Measurements from ENCODE around the gene GRIP2. TPM values are rescaled to one million over a fixed set of nuclear protein-coding genes. Genes with fewer than 3 reads are reported as not detected.

GRIP2 gene
- total RNA-seq, 6 experiments from 2014 or later = 0.04 to 0.44 (median 0.33) TPM; not detected in 1

DNA sequence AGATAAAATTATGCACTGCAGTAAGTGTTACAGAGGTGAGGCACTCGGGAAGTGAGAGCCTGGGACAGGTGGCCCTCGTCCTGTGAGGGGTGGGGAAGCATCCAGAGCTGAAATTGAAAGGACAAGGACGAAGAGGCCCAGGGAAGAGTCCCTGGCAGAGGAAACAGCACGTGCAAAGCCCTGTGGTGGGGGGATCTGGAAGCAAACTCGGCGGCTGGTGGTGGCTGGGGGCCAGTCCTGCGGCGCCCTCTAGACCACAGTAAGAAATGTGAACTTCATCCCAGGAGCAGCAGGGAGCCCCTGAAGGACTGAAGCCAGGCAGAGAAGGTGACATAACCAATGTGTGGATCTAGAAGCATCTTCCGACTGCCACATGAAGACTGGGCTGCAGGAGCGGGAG lies 42.8 kb downstream of the GRIP2 start:
- Histone ChIP-seq H3K9me3 (peaks cover 0 to under 1% (median 0%) of the 10 kb centered on the region in 4 donors), H3K36me3 (no peaks in the 10 kb centered on the region), H3K27me3 (no peaks in the 10 kb centered on the region), H3K4me1 (no peaks in the 10 kb centered on the region), H3K27ac (no peak overlapping the region), H3K4me3 (no peak overlapping the region)
- intact Hi-C loops (cut with DNase I) = no loop called here
- TF ChIP-seq, protein P1, sequence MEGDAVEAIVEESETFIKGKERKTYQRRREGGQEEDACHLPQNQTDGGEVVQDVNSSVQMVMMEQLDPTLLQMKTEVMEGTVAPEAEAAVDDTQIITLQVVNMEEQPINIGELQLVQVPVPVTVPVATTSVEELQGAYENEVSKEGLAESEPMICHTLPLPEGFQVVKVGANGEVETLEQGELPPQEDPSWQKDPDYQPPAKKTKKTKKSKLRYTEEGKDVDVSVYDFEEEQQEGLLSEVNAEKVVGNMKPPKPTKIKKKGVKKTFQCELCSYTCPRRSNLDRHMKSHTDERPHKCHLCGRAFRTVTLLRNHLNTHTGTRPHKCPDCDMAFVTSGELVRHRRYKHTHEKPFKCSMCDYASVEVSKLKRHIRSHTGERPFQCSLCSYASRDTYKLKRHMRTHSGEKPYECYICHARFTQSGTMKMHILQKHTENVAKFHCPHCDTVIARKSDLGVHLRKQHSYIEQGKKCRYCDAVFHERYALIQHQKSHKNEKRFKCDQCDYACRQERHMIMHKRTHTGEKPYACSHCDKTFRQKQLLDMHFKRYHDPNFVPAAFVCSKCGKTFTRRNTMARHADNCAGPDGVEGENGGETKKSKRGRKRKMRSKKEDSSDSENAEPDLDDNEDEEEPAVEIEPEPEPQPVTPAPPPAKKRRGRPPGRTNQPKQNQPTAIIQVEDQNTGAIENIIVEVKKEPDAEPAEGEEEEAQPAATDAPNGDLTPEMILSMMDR (IDR thresholded peaks at IDR 0.05) = no peak
- DNase-seq (no peak), ATAC-seq (no peak)
- WGBS (ENCODE audit: insufficient coverage, low coverage, low lambda C conversion rate, missing lambda C conversion rate) = 52% methylated on average over 8 of the region's 10 CpGs

DNA sequence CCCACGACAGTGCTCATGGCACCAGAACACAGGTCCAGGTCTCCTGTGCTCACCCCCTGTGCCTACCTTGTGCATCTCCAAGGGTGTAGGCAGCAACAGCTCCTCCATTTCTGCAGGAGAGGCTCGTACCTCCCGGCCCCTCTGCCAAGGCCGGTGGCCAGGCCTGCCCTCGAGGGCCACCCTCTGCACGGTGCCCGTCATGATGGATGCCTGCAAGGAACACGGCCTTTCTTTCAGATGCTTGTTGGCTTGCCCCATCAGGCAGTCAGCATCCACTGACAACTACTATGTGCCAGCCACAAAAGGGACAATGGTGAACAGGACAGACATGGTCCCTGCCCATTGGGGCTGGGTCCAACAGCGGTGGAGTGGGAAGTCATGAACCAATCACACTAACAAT lies 43.8 kb downstream of the GRIP2 start:
- no peaks in the 10 kb centered on the region for H3K27me3 ChIP-seq
- TF ChIP-seq POLR2A (IDR thresholded peaks at IDR 0.05) = no peak
- TF ChIP-seq, protein P1 (IDR thresholded peaks at IDR 0.05) = no peak
- no peaks in the 10 kb centered on the region for H3K4me1 ChIP-seq
- ATAC-seq = no peak
- no peak for DNase-seq
- WGBS (ENCODE audit: insufficient coverage, low coverage, low lambda C conversion rate, missing lambda C conversion rate) = 80% methylated on average over 1 of the region's 9 CpGs
- no peaks in the 10 kb centered on the region for H3K36me3 ChIP-seq
- no peaks in the 10 kb centered on the region for H3K9me3 ChIP-seq
- intact Hi-C loops (cut with DNase I) = no loop called here
- H3K4me3 ChIP-seq = no peak overlapping the region
- no peak overlapping the region for H3K27ac ChIP-seq

DNA sequence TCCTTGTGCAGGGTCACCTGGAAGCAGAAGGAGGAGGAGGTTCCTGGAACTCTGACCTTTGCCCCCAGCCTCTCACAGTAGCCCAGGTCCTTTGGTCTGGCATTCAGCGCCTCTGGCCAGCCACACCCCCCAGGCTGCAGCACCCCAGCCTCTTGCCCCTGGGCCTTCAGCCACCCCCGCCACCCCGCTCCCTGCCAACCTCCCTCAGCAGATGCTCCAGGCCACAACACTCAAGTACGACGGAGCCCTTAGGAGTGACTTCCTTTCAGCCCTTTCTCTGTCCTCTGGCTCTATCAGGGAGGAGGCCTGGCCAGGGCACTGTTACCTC lies 45.2 kb downstream of the GRIP2 start:
- TF ChIP-seq, protein P1 (IDR thresholded peaks at IDR 0.05) = no peak
- TF ChIP-seq POLR2A (IDR thresholded peaks at IDR 0.05) = no peak
- Histone ChIP-seq H3K27ac (no peak overlapping the region), H3K4me3 (no peak overlapping the region), H3K4me1 (no peaks in the 10 kb centered on the region), H3K9me3 (no peaks in the 10 kb centered on the region), H3K36me3 (no peaks in the 10 kb centered on the region), H3K27me3 (no peaks in the 10 kb centered on the region)
- DNase-seq = no peak
- no CpG with 5 or more reads among the region's 5 CpGs for WGBS (ENCODE audit: insufficient coverage, low coverage, low lambda C conversion rate, missing lambda C conversion rate)
- intact Hi-C loops (cut with DNase I) = no loop called here
- ATAC-seq = no peak

DNA sequence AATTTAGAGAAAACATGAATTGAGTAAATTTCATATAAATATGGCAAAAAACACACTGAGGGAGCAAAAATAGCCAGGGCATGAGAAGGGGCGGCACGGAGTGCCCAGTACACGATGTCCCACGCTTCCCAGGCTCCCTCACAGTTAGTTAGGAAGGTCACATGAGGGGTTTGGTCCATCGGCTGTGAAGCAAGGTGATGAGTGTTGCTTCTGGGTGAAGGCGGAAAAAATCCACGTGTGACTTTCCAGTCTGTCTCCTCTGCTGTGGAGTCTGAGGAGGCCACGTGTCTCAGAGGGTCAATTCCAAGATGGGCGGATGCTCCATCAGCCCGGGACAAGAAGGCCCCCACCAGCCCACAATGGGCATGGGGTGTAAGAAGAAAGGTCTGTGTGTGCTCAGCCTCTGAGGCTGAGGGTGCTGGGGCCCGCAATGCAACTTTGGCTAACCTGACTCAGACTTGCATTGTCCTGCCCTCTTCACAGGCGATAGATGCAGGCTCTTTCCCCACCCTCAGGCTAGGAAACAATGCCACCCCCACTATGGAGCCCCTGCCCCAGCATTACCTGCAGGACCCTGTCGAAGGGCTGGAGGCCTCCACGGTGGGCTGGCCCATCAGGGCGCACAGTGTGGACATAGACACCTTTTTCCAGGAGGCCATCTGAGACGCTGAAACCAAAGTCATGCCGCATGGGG lies 45.7 kb downstream of the GRIP2 start:
- H3K27me3 ChIP-seq = no peaks in the 10 kb centered on the region
- no peak for DNase-seq
- no peaks in the 10 kb centered on the region for H3K9me3 ChIP-seq
- no peak overlapping the region for H3K4me3 ChIP-seq
- intact Hi-C loops (cut with DNase I) = no loop called here
- no peaks in the 10 kb centered on the region for H3K36me3 ChIP-seq
- H3K4me1 ChIP-seq = no peaks in the 10 kb centered on the region
- 90% methylated on average over 5 of the region's 17 CpGs for WGBS (ENCODE audit: insufficient coverage, low coverage, low lambda C conversion rate, missing lambda C conversion rate)
- TF ChIP-seq, protein P1 (IDR thresholded peaks at IDR 0.05) = no peak
- TF ChIP-seq POLR2A (IDR thresholded peaks at IDR 0.05) = no peak
- no peak overlapping the region for H3K27ac ChIP-seq
- no peak for ATAC-seq
